CD4-positive, CD25-positive, alpha-beta regulatory T cell (primary cell): Measurements from ENCODE around the gene FAM83E. TPM values are rescaled to one million over a fixed set of nuclear protein-coding genes. Genes with fewer than 3 reads are reported as not detected.
"Not testable (repeated sequence)": the region's sequence is repeated elsewhere in the genome, so short reads cannot be mapped to it uniquely, and the experiment has no call there.

Experiments
- ATAC-seq, 2 donors: fragments of 150-1000 bp; cut with Tn5 transposase; one replicate each; pipeline ENCODE4 v1.10.0; 2021; ENCODE audit warnings: low read depth in 2 of 2, moderate number of reproducible peaks in 2 of 2, moderate library complexity in 1 of 2
- DNase-seq, 3 donors: peaks; one replicate each; pipeline versions ENCODE4 v3.0.0 to v3.0.0-alpha.2; 2012 to 2022; ENCODE audit warnings: mixed read lengths in 1 of 3
- H3K27ac ChIP-seq: one replicate; pipeline ENCODE4 v1.7.0; 2013; ENCODE audit warnings: mild to moderate bottlenecking, low read length; ENCODE audit not compliant: insufficient read depth, poor library complexity, severe bottlenecking
- H3K27me3 ChIP-seq: one replicate; pipeline ENCODE4 v1.7.0; 2013; ENCODE audit warnings: low read length; ENCODE audit not compliant: control insufficient read depth, insufficient read depth
- H3K36me3 ChIP-seq: one replicate; pipeline ENCODE4 v1.7.0; 2013; ENCODE audit warnings: mild to moderate bottlenecking, low read length, moderate library complexity; ENCODE audit not compliant: control insufficient read depth, insufficient read depth
- H3K4me1 ChIP-seq: 2 replicates; pipeline ENCODE4 v1.7.0; 2013; ENCODE audit warnings: mild to moderate bottlenecking, low read length; ENCODE audit not compliant: insufficient read depth, control insufficient read depth, poor library complexity, severe bottlenecking
- H3K4me3 ChIP-seq: one replicate; pipeline ENCODE4 v1.7.0; 2013; ENCODE audit warnings: low read depth, mild to moderate bottlenecking, low read length, moderate library complexity
- H3K9me3 ChIP-seq, 2 experiments: 1 replicate in 1 of 2; 2 replicates in 1 of 2; pipeline ENCODE4 v1.7.0; 2013; ENCODE audit warnings: low read length in 2 of 2, mild to moderate bottlenecking in 1 of 2, moderate library complexity in 1 of 2; ENCODE audit not compliant: control insufficient read depth in 2 of 2
- H3K27ac Mint-ChIP-seq, 3 donors: one replicate each; pipeline ENCODE4 v1.8.0; 2020 to 2022; ENCODE audit warnings: mild to moderate bottlenecking in 3 of 3, mixed read lengths in 3 of 3, moderate library complexity in 2 of 3
- H3K27me3 Mint-ChIP-seq: one replicate; pipeline ENCODE4 v1.8.0; 2022; ENCODE audit warnings: mild to moderate bottlenecking, mixed read lengths
- H3K36me3 Mint-ChIP-seq: one replicate; pipeline ENCODE4 v1.8.0; 2020; ENCODE audit warnings: mixed read lengths
- H3K4me1 Mint-ChIP-seq, 4 donors: one replicate each; pipeline ENCODE4 v1.8.0; 2020 to 2022; ENCODE audit warnings: mixed read lengths in 4 of 4, mild to moderate bottlenecking in 1 of 4
- H3K4me3 Mint-ChIP-seq, 4 donors: one replicate each; pipeline ENCODE4 v1.8.0; 2020 to 2022; ENCODE audit warnings: mild to moderate bottlenecking in 4 of 4, mixed read lengths in 4 of 4, moderate library complexity in 3 of 4
- H3K9me3 Mint-ChIP-seq, 7 donors: one replicate each; pipeline ENCODE4 v1.8.0; 2020 to 2022; ENCODE audit warnings: mixed read lengths in 7 of 7, mild to moderate bottlenecking in 3 of 7, moderate library complexity in 2 of 7
- polyA plus RNA-seq, 4 donors: library from polyadenylated mRNA; unstranded; fragments of 300-500 nt; fragmentation: Illumina TruSeq; gene quantifications; one replicate each; pipeline ENCODE4 v1.2.3, GENCODE V29; 2021
- total RNA-seq: library from RNA; stranded (reverse); gene quantifications from one replicate; pipeline ENCODE4 v1.2.3, GENCODE V29; 2022

Gene FAM83E
- total and polyA plus RNA-seq, 5 donors from 2014 or later: 0.31 to 0.76 TPM; not detected in 3

GRCh38 chr19:48587387-48587786 is 27.5 kb downstream of the FAM83E start:
- peaks cover 0 to 17% (median 7%) of the 10 kb centered on the region in 4 donors for H3K4me1 Mint-ChIP-seq
- no peaks in the 10 kb centered on the region for H3K27me3 Mint-ChIP-seq

DNA sequence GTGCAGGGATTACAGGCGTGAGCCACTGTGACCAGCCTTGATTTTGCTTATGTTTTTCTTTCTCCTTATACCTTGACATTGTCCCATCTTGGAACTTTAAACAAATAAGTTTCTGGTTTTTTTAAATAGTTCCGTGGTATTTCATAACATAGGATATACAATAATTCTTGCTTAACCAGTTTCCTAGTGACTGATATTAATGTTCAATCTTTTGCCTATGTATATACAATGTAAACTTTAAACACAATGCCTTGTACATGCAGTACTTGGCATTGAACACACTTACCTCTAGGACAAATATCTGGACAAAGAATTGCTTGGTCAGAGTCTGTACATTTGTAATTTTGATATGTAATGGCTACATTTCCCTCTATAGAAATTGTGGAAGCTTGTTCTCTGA is 32.7 kb downstream of the FAM83E start:
- no peaks in the 10 kb centered on the region for H3K36me3 ChIP-seq
- H3K27me3 ChIP-seq: no peaks in the 10 kb centered on the region
- H3K27ac Mint-ChIP-seq: no peak overlapping the region
- ATAC-seq (no peak), DNase-seq (no peak)
- H3K27ac ChIP-seq: no peak overlapping the region
- no peak overlapping the region for H3K4me3 Mint-ChIP-seq
- H3K9me3 Mint-ChIP-seq: peaks cover 0 to 1% (median 0%) of the 10 kb centered on the region in 7 donors
- H3K9me3 ChIP-seq: no peaks in the 10 kb centered on the region
- peaks cover 0 to 5% (median 2%) of the 10 kb centered on the region in 4 donors for H3K4me1 Mint-ChIP-seq
- H3K36me3 Mint-ChIP-seq: peaks cover 11% of the 10 kb centered on the region
- no peaks in the 10 kb centered on the region for H3K27me3 Mint-ChIP-seq
- H3K4me3 ChIP-seq: no peak overlapping the region
- H3K4me1 ChIP-seq: no peaks in the 10 kb centered on the region

More at GRCh38 chr19:48587387-48587786, 27.5 kb downstream of the FAM83E start:
- Histone ChIP-seq H3K27ac (no peak overlapping the region), H3K4me1 (no peaks in the 10 kb centered on the region), H3K27me3 (no peaks in the 10 kb centered on the region), H3K36me3 (no peaks in the 10 kb centered on the region), H3K9me3 (no peaks in the 10 kb centered on the region), H3K4me3 (no peak overlapping the region)
- no peak for DNase-seq
- Mint-ChIP-seq H3K9me3 (no peaks in the 10 kb centered on the region), H3K4me3 (no peak overlapping the region), H3K27ac (no peak overlapping the region), H3K36me3 (peaks cover 4% of the 10 kb centered on the region)
- no peak for ATAC-seq

- H3K27me3 Mint-ChIP-seq: no peaks in the 10 kb centered on the region
- no peaks in the 10 kb centered on the region for H3K4me1 Mint-ChIP-seq
- Histone ChIP-seq H3K4me3 (no peak overlapping the region), H3K4me1 (no peaks in the 10 kb centered on the region), H3K9me3 (no peaks in the 10 kb centered on the region), H3K27me3 (no peaks in the 10 kb centered on the region), H3K36me3 (no peaks in the 10 kb centered on the region), H3K27ac (no peak overlapping the region)
- no peak overlapping the region for H3K4me3 Mint-ChIP-seq
- no peak for DNase-seq
- peaks cover 0 to 1% (median 0%) of the 10 kb centered on the region in 7 donors for H3K9me3 Mint-ChIP-seq
- no peak overlapping the region for H3K27ac Mint-ChIP-seq
- no peak for ATAC-seq
- peaks cover 6% of the 10 kb centered on the region for H3K36me3 Mint-ChIP-seq
Observed at GRCh38 chr19:48578891-48579290, 36.0 kb downstream of the FAM83E start.

GRCh38 chr19:48577908-48578307 is 37.0 kb downstream of the FAM83E start:
- not testable (repeated sequence) for H3K27ac Mint-ChIP-seq, H3K36me3 Mint-ChIP-seq, H3K27me3 Mint-ChIP-seq, H3K4me1 ChIP-seq, H3K4me3 ChIP-seq, H3K27ac ChIP-seq, ATAC-seq, H3K4me3 Mint-ChIP-seq, H3K27me3 ChIP-seq, H3K4me1 Mint-ChIP-seq, H3K9me3 ChIP-seq, H3K36me3 ChIP-seq, DNase-seq, H3K9me3 Mint-ChIP-seq

DNA sequence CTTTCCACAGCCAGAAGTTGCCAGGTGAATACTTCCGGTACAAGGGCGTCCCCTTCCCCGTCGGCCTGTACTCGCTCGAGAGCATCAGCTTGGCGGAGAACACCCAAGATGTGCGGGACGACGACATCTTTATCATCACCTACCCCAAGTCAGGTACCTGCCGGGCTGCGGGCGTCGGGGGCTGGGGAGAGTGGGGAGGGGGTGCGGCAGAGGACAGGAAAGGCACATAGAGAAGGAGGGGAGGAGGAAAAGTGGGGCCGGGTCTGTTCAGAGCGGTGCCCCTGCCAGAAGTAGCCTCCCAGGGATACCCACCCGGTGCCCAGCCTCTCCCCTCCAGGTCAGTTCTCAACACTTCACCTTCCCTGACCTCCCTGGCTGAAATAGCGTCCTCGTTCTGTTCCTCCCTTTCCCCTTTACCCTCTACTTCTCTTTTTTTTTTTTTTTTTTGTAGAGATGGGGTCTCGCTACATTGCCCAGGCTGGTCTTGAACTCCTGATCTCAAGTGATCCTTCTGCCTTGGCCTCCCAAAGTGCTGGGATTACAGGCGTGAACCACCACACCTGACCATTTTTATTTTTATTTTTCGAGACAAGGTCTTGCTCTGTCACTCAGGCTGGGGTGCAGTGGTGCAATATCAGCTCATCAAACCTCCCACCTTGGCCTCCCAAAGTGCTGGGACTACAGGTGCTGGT is 38.8 kb downstream of the FAM83E start:
- H3K4me3 Mint-ChIP-seq: no peak overlapping the region
- no peaks in the 10 kb centered on the region for H3K27me3 Mint-ChIP-seq
- no peak for ATAC-seq

GRCh38 chr19:48573163-48573505 is 41.7 kb downstream of the FAM83E start:
- no peak overlapping the region for H3K27ac Mint-ChIP-seq
- H3K9me3 Mint-ChIP-seq: no peaks in the 10 kb centered on the region
- Histone ChIP-seq H3K27ac (no peak overlapping the region), H3K4me3 (no peak overlapping the region), H3K27me3 (no peaks in the 10 kb centered on the region), H3K36me3 (no peaks in the 10 kb centered on the region), H3K9me3 (no peaks in the 10 kb centered on the region), H3K4me1 (no peaks in the 10 kb centered on the region)
- ATAC-seq (no peak), DNase-seq (no peak)
- H3K36me3 Mint-ChIP-seq: peaks cover 3% of the 10 kb centered on the region
- H3K4me3 Mint-ChIP-seq: no peak overlapping the region
- H3K27me3 Mint-ChIP-seq: peaks cover 4% of the 10 kb centered on the region
- H3K4me1 Mint-ChIP-seq: no peaks in the 10 kb centered on the region

More for the DNA sequence above, 38.8 kb downstream of the FAM83E start:
- Histone ChIP-seq H3K27me3 (no peaks in the 10 kb centered on the region), H3K27ac (no peak overlapping the region), H3K9me3 (no peaks in the 10 kb centered on the region), H3K4me1 (no peaks in the 10 kb centered on the region), H3K36me3 (no peaks in the 10 kb centered on the region), H3K4me3 (no peak overlapping the region)
- no peak for DNase-seq
- Mint-ChIP-seq H3K27ac (no peak overlapping the region), H3K36me3 (peaks cover 6% of the 10 kb centered on the region), H3K9me3 (peaks cover 0 to 1% (median 0%) of the 10 kb centered on the region in 7 donors), H3K4me1 (no peaks in the 10 kb centered on the region)

- H3K27me3 ChIP-seq: no peaks in the 10 kb centered on the region
- H3K27me3 Mint-ChIP-seq: peaks cover 4% of the 10 kb centered on the region
- no peaks in the 10 kb centered on the region for H3K4me1 Mint-ChIP-seq
- no peaks in the 10 kb centered on the region for H3K36me3 Mint-ChIP-seq
- H3K4me1 ChIP-seq: no peaks in the 10 kb centered on the region
- H3K36me3 ChIP-seq: no peaks in the 10 kb centered on the region
- H3K27ac Mint-ChIP-seq: no peak overlapping the region
- H3K4me3 ChIP-seq: no peak overlapping the region
- H3K27ac ChIP-seq: no peak overlapping the region
- H3K9me3 ChIP-seq: no peaks in the 10 kb centered on the region
- no peaks in the 10 kb centered on the region for H3K9me3 Mint-ChIP-seq
- peak overlapping the region in 1 of 4 donors; percentile 47 for H3K4me3 Mint-ChIP-seq
- DNase-seq (no peak), ATAC-seq (no peak)
Observed at GRCh38 chr19:48571378-48572162, 43.3 kb downstream of the FAM83E start.

DNA sequence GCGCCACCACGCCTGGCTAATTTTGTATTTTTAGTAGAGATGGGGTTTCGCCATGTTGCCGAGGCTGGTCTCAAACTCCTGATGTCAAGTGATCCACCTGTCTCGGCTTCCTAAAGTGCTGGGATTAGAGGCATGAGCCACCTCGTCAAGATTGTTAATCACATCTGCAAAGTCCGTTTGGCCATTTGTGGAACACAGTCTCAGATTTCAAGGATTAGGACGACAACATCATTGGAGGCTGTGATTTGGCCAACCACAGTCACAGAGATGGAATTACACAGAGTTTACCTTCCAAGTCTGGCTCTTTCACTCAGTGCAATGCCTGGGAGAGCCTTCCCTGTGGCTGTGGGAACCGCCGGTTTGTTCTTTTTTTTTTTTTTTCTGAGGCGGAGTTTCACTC is 45.1 kb downstream of the FAM83E start:
- Mint-ChIP-seq H3K27me3 (peaks cover 4% of the 10 kb centered on the region), H3K4me1 (peaks cover 0 to 2% (median under 1%) of the 10 kb centered on the region in 4 donors), H3K9me3 (no peaks in the 10 kb centered on the region), H3K4me3 (no peak overlapping the region), H3K27ac (no peak overlapping the region), H3K36me3 (no peaks in the 10 kb centered on the region)
- Histone ChIP-seq H3K27me3 (no peaks in the 10 kb centered on the region), H3K4me3 (no peak overlapping the region), H3K36me3 (no peaks in the 10 kb centered on the region), H3K4me1 (no peaks in the 10 kb centered on the region), H3K27ac (no peak overlapping the region), H3K9me3 (no peaks in the 10 kb centered on the region)
- ATAC-seq (no peak), DNase-seq (no peak)
